Breast epithelium (tissue), 3 donors: ENCODE measurements around the gene PASK.

Source experiments
- CTCF ChIP-seq, 3 donors: fragments of 450-650 bp; IDR thresholded peaks; one replicate each; pipeline ENCODE4 v1.5.1; 2016 to 2017; ENCODE audit warnings: antibody characterized with exemption in 3 of 3, mild to moderate bottlenecking in 3 of 3, moderate library complexity in 3 of 3
- POLR2A ChIP-seq: fragments of 450-650 bp; IDR thresholded peaks from one replicate; pipeline ENCODE4 v1.6.1; 2016; ENCODE audit warnings: antibody characterized with exemption, mild to moderate bottlenecking, moderate library complexity
- POLR2AphosphoS5 ChIP-seq, 3 donors: sonication (generic); formaldehyde crosslinking; IDR thresholded peaks; one replicate each; pipeline ENCODE4 v1.6.1; 2017; ENCODE audit warnings: antibody characterized with exemption in 3 of 3

GRCh38 chr2:241110089-241110606 lies 39.1 kb downstream of the PASK start:
- TF ChIP-seq POLR2A (no peak), CTCF (IDR thresholded peaks at IDR 0.05) (no peak), POLR2AphosphoS5 (IDR thresholded peaks at IDR 0.05) (no peak)
